HG03280 (cell line): ENCODE results near the gene AGAP6.
A peak's percentile ranks its signal among the peaks of the same experiment; 100 is the strongest.
"Not testable (repeated sequence)": the region's sequence is repeated elsewhere in the genome, so short reads cannot be mapped to it uniquely, and the experiment has no call there.

Experiments
- ATAC-seq: cut with Tn5 transposase; IDR thresholded peaks from one replicate; pipeline ENCODE4 v1.9.1; 2021; ENCODE audit warnings: mild to moderate bottlenecking, moderate library complexity; ENCODE audit not compliant: unreplicated experiment

AGAP6 gene

GRCh38 chr10:49988376-49988775, at the start of gene AGAP6:
Gene AGAP6 (plus strand): TSS chr10:49988406. CDS start chr10:49988716, 310 bp downstream.
- not testable (repeated sequence) for ATAC-seq

- ATAC-seq, result peak; percentile 73
Observed at GRCh38 chr10:49941447-49942338, 46.5 kb upstream of the AGAP6 start, which contains the start of the genes PARG and TIMM23B. Gene PARG (minus strand): TSS chr10:49942027. CDS start chr10:49941725, 302 bp downstream. Gene TIMM23B (plus strand): TSS chr10:49942053. CDS start chr10:49942195, 142 bp downstream.

- peak; percentile 8 for ATAC-seq
Observed at GRCh38 chr10:49942339-49942705, 45.9 kb upstream of the AGAP6 start.

GRCh38 chr10:49943607-49944006, 44.6 kb upstream of the AGAP6 start:
- not testable (repeated sequence) for ATAC-seq

GRCh38 chr10:49948142-49948541, 40.1 kb upstream of the AGAP6 start:
- ATAC-seq, result peak; percentile 77

- not testable (repeated sequence) for ATAC-seq
Observed at GRCh38 chr10:49948737-49949136, 39.5 kb upstream of the AGAP6 start.

GRCh38 chr10:49952006-49952405, 36.2 kb upstream of the AGAP6 start:
- ATAC-seq, result not testable (repeated sequence)

- not testable (repeated sequence) for ATAC-seq
Observed at GRCh38 chr10:49953122-49953521, 35.1 kb upstream of the AGAP6 start.

GRCh38 chr10:49970331-49970857, 17.8 kb upstream of the AGAP6 start:
- not testable (repeated sequence) for ATAC-seq

- not testable (repeated sequence) for ATAC-seq
Observed at GRCh38 chr10:49971466-49971865, 16.7 kb upstream of the AGAP6 start.

- ATAC-seq, result not testable (repeated sequence)
Observed at GRCh38 chr10:49972094-49972493, 16.1 kb upstream of the AGAP6 start.

- ATAC-seq, result not testable (repeated sequence)
Observed at GRCh38 chr10:49977756-49978155, 10.4 kb upstream of the AGAP6 start.

- not testable (repeated sequence) for ATAC-seq
Observed at GRCh38 chr10:49987207-49987606, 999 bp upstream of the AGAP6 start.

- ATAC-seq, result not testable (repeated sequence)
Observed at GRCh38 chr10:49995321-49995720, 7.1 kb downstream of the AGAP6 start.

GRCh38 chr10:50014024-50014423, 25.8 kb downstream of the AGAP6 start:
- not testable (repeated sequence) for ATAC-seq

- not testable (repeated sequence) for ATAC-seq
Observed at GRCh38 chr10:50015596-50016220, 27.5 kb downstream of the AGAP6 start.

GRCh38 chr10:50016926-50017325, 28.7 kb downstream of the AGAP6 start:
- ATAC-seq, result not testable (repeated sequence)

- ATAC-seq, result not testable (repeated sequence)
Observed at GRCh38 chr10:50017646-50018045, 29.4 kb downstream of the AGAP6 start.

- not testable (repeated sequence) for ATAC-seq
Observed at GRCh38 chr10:50019279-50019678, 31.1 kb downstream of the AGAP6 start.

- ATAC-seq, result not testable (repeated sequence)
Observed at GRCh38 chr10:50020451-50021024, 32.3 kb downstream of the AGAP6 start.

GRCh38 chr10:50021646-50022045, 33.4 kb downstream of the AGAP6 start:
- ATAC-seq, result no peak
